Cardiac muscle cell (in vitro differentiated cells and primary cell): ENCODE data around the gene PPCS. TPM values are rescaled to one million over a fixed set of nuclear protein-coding genes. Genes with fewer than 3 reads are reported as not detected.
A peak's percentile ranks its signal among the peaks of the same experiment; 100 is the strongest.

Source experiments
- DNase-seq, 2 donors: peaks; one replicate each; pipeline versions ENCODE4 v3.0.0 to v3.0.0-alpha.2; 2010 to 2017; ENCODE audit warnings: low read depth in 1 of 2, low spot score in 1 of 2
- H3K27ac ChIP-seq: fragments of 200-600 bp; sonication (generic); 2 replicates; pipeline ENCODE4 v1.5.1; 2016
- H3K27me3 ChIP-seq: fragments of 200-600 bp; sonication (generic); 2 replicates; pipeline ENCODE4 v1.6.0; 2016; ENCODE audit warnings: control low read depth
- H3K36me3 ChIP-seq: fragments of 200-600 bp; sonication (generic); 2 replicates; pipeline ENCODE4 v1.5.1; 2016; ENCODE audit warnings: control low read depth
- H3K4me1 ChIP-seq: fragments of 200-600 bp; sonication (generic); 2 replicates; pipeline ENCODE4 v1.8.1; 2017; ENCODE audit warnings: low read depth, mild to moderate bottlenecking, mixed run types
- H3K4me3 ChIP-seq: fragments of 200-600 bp; sonication (generic); 2 replicates; pipeline ENCODE4 v1.5.1; 2016; ENCODE audit warnings: mild to moderate bottlenecking
- H3K9me3 ChIP-seq: fragments of 200-600 bp; sonication (generic); 2 replicates; pipeline ENCODE4 v1.5.1; 2017; ENCODE audit warnings: low read depth, mild to moderate bottlenecking, control low read depth
- polyA plus RNA-seq: library from polyadenylated mRNA; unstranded; fragments of >200 nt; fragmentation: Nextera tagmentation; extraction: Ambion mirVana; gene quantifications from 2 replicates; pipeline ENCODE4 v1.2.1, GENCODE V29; 2016
- total RNA-seq: library from RNA; depleted of rRNA; stranded (reverse); fragments of >200 nt; gene quantifications from 2 replicates; pipeline ENCODE4 v1.2.3, GENCODE V29; 2016
- TF ChIP-seq, protein P1 (sequence below): IDR thresholded peaks from 2 replicates; pipeline ENCODE4 v1.5.1; 2012; ENCODE audit warnings: low read depth, mild to moderate bottlenecking, low read length

Gene PPCS
- total and polyA plus RNA-seq, 2 experiments from 2014 or later = 54.5 to 102 TPM

DNA sequence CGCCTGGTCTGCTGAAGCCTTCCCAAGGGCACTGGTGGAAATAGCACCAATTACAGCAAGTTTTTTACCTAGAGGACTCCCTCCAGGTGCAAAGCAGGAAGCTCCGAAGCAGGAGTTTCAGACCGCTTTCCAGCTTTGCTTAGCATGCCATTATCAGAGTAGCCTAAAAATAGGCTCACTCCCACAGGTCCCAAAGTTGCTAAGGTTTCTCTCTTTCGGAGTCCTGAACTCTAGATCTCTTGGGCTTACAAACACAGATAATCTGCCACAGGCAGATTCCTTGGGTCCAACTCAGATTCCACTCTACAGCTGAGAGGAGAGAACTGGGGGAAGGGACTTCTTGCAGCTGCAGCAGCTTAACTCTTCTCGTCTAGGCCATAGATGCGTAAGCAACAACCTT, 23.0 kb upstream of the PPCS start:
- TF ChIP-seq, protein P1, sequence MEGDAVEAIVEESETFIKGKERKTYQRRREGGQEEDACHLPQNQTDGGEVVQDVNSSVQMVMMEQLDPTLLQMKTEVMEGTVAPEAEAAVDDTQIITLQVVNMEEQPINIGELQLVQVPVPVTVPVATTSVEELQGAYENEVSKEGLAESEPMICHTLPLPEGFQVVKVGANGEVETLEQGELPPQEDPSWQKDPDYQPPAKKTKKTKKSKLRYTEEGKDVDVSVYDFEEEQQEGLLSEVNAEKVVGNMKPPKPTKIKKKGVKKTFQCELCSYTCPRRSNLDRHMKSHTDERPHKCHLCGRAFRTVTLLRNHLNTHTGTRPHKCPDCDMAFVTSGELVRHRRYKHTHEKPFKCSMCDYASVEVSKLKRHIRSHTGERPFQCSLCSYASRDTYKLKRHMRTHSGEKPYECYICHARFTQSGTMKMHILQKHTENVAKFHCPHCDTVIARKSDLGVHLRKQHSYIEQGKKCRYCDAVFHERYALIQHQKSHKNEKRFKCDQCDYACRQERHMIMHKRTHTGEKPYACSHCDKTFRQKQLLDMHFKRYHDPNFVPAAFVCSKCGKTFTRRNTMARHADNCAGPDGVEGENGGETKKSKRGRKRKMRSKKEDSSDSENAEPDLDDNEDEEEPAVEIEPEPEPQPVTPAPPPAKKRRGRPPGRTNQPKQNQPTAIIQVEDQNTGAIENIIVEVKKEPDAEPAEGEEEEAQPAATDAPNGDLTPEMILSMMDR = no peak
- no peaks in the 10 kb centered on the region for H3K36me3 ChIP-seq
- peak; percentile 13 to 43 for DNase-seq
- H3K4me1 ChIP-seq = peaks cover 18% of the 10 kb centered on the region
- H3K4me3 ChIP-seq = no peak overlapping the region
- no peaks in the 10 kb centered on the region for H3K9me3 ChIP-seq
- H3K27me3 ChIP-seq = no peaks in the 10 kb centered on the region
- peak overlapping the region; percentile 86 for H3K27ac ChIP-seq

DNA sequence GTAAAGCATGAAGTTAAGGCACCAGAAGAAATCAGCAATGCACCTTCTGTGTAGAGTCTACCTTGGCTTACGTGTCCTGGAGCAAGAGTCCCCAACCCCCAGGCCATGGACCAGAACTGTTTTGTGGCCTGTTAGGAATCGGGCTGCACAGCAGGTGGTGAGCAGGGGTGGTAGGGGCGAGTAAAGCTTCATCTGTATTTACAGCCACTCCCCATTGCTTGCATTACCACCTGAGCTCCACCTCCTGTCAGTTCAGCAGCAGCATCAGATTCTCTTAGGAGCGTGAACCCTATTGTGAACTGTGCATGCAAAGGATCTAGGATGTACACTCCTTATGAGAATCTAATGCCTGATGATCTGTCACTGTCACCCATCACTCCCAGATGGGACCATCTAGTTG, 22.0 kb upstream of the PPCS start:
- DNase-seq = no peak
- Histone ChIP-seq H3K9me3 (no peaks in the 10 kb centered on the region), H3K27me3 (no peaks in the 10 kb centered on the region), H3K4me1 (peaks cover 18% of the 10 kb centered on the region), H3K36me3 (no peaks in the 10 kb centered on the region), H3K27ac (peak overlapping the region; percentile 86), H3K4me3 (no peak overlapping the region)
- TF ChIP-seq, protein P1 = no peak

DNA sequence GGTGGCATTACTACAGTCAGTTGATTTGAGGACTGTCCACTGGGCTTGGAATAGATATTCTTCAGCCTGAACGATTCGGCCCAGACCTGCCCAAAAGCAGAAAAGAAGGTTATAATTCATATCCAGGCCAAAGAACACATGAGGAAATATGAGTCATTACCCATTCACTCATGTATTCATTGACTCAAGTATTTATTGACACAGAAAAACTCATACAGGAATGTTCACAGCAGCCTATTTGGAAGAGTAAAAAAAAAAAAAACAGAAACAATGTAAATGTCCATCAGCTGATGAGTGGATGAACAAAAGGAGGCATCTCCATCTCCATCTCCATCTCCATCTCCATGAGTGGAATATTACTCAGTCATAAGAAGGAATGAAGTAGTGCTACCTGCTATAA, 16.4 kb upstream of the PPCS start:
- H3K27me3 ChIP-seq = no peaks in the 10 kb centered on the region
- H3K36me3 ChIP-seq = no peaks in the 10 kb centered on the region
- TF ChIP-seq, protein P1 = no peak
- no peak overlapping the region for H3K27ac ChIP-seq
- no peak overlapping the region for H3K4me3 ChIP-seq
- no peaks in the 10 kb centered on the region for H3K9me3 ChIP-seq
- peak in 1 of 2 donors; percentile 26 for DNase-seq
- H3K4me1 ChIP-seq = no peaks in the 10 kb centered on the region

DNA sequence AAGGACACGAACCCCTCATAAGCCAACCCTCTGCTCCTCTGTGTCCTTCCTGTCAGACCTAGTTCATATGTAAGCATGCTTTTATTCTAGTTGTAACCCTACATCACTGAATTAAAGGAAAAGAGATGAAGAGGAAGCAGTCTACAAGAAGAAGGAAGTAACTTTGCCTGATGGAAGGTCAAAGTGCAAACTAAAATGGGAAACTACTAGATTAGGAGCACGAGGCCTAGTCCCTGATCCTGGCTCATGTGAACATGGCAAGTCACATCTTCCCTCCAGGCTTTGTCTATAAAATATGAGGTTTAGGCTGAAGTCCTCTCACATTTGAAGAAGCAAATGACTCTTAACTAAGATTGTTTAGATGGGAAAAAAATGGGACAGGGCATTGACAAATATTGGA, 13.7 kb upstream of the PPCS start:
- Histone ChIP-seq H3K4me3 (no peak overlapping the region), H3K36me3 (no peaks in the 10 kb centered on the region), H3K4me1 (no peaks in the 10 kb centered on the region), H3K9me3 (no peaks in the 10 kb centered on the region), H3K27ac (no peak overlapping the region), H3K27me3 (no peaks in the 10 kb centered on the region)
- no peak for DNase-seq
- TF ChIP-seq, protein P1 = no peak

DNA sequence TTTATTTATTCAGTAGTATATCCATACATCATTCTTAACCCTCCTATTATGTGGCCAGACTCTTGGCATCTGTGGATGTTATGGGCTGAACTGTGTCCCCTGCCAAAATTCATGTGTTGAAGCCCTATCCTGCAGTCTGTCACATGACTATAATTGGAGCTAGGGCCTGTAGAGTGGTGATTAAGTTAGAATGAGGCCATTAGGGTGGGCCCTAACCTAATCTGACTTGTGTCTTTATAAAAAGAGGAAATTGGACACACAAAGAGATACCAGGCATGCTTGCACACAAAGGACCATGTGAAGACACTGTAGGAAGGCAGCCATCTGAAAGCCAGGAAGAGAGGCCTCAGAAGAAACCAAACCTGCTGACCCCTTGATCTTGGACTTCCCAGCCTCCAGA, 7.1 kb upstream of the PPCS start:
- Histone ChIP-seq H3K9me3 (no peaks in the 10 kb centered on the region), H3K4me3 (no peak overlapping the region), H3K36me3 (no peaks in the 10 kb centered on the region), H3K4me1 (no peaks in the 10 kb centered on the region), H3K27me3 (peaks cover 3% of the 10 kb centered on the region), H3K27ac (no peak overlapping the region)
- no peak for DNase-seq
- TF ChIP-seq, protein P1 = no peak

DNA sequence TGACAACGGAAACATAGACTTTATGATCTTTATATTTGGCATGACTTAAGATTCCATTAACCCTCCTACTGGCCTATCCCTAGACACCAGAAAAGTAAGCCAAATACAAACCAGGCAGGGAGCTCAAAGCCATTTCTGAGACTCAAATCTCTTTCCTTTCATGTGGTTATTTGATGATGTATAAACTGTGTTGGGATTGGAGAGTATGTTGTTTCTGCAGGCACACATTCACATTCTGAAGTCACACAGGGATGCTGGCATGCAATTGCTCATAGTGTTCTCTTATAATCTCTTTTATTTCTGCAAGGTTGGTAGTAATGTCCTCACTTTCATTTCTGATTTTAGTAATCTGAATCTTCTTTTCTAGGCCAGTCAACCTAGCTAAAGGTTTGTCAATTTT, 6.3 kb upstream of the PPCS start:
- Histone ChIP-seq H3K27me3 (peaks cover 3% of the 10 kb centered on the region), H3K36me3 (no peaks in the 10 kb centered on the region), H3K4me3 (no peak overlapping the region), H3K9me3 (no peaks in the 10 kb centered on the region), H3K27ac (no peak overlapping the region), H3K4me1 (no peaks in the 10 kb centered on the region)
- TF ChIP-seq, protein P1 = no peak
- DNase-seq = no peak
